Stimulated activated CD8-positive, alpha-beta memory T cell treated with anti-CD3 and anti-CD28 coated beads, Interleukin-4, amount 100 ng/mL, for 24 hours (primary cell): ENCODE results near the gene DRAXIN.

Experiments
- DNase-seq: peaks from one replicate; pipeline ENCODE4 v3.0.0-alpha.2; 2020; ENCODE audit warnings: low read depth

DRAXIN gene

DNA sequence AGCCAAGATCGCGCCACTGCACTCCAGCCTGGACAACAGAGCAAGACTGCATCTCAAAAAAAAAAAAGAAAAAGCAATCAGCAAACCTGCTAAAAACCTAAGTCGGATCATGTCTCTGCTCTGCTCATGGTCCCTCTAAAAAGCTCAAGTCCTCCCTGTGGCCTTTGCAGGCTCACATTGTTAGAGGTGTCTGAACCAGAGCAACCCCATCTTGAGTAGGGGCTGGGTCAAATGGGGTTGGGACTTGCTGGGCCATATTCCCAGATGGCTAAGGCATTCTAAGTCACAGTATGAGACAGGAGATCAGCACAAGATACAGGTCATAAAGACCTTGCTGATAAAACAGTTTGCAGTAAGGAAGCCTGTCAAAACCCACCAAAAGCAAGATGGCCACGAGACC, 3.0 kb upstream of the DRAXIN start:
- no peak for DNase-seq

GRCh38 chr1:11690397-11691301, 861 bp upstream of the DRAXIN start:
- no peak for DNase-seq

GRCh38 chr1:11691928-11692711, 610 bp downstream of the DRAXIN start:
- no peak for DNase-seq

DNA sequence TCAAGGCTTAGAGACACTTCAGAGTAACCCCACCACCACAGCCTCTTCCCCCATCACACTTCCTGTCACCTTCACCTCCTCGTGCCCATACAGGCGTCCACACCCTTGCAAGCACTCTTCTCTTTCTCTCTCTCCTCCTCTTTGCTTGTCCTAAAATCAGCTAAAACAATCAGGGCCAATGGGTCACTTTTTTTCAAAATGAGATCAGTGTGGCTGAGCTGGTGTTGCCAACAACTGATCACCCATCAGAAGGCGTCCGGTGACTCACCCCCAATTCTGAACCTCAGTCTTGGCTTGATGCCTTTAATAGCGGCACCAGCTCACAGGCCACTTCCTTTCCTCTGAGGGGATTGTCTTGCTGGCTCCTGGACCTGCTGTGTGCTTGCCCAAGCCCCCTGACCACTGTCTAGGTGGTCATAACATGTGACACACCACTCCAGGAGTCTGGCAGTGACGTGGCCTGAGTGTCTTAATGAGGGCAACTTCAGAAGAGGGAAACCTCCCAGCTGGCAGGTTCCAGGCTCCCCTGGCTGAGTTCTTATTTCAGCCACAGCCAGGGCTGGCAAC, 1.6 kb downstream of the DRAXIN start:
- no peak for DNase-seq

- no peak for DNase-seq
Observed at GRCh38 chr1:11693917-11694316, 2.4 kb downstream of the DRAXIN start.

GRCh38 chr1:11695861-11696260, 4.4 kb downstream of the DRAXIN start:
- no peak for DNase-seq

- DNase-seq: no peak
Observed at GRCh38 chr1:11697188-11697892, 5.8 kb downstream of the DRAXIN start.

DNA sequence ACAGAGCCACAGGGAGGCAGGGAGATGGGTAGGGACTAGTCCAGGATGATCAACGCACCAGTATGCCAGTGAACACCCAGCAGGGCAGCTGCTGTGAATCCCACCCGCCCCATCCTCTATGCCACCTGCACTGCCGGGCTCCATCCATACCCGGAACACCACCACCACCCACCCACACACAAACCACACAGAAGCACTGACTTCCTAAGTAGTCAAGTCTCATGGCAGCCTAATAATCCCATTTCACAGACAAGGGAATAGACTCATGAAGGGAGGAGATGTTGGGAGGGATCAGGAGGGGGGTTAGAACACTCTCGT, 6.3 kb downstream of the DRAXIN start:
- DNase-seq: no peak

GRCh38 chr1:11700601-11701467, 9.3 kb downstream of the DRAXIN start:
- DNase-seq: no peak

DNA sequence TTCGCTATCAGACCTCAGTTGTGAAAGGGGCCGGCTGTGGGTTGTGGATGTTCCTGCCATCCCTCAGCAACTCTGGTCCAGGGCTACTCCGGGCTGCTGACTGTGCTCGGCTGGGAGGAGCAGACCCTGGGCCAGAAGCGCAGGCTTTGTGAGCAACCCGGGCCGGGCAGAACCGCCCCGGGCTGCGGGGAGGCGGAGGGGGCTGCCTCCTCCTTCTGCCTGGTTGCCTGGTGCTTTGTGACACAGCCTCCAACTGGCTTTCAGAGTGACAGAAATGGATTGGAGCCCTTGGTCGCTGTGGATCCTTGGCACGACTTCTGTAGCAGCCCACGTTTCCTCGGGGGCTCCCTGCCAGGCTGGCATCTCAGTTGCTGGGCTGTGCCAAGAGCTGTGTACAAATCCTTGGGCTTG, 10.0 kb downstream of the DRAXIN start:
- DNase-seq: no peak

- DNase-seq: no peak
Observed at GRCh38 chr1:11701981-11702803, 10.7 kb downstream of the DRAXIN start.

- DNase-seq: no peak
Observed at GRCh38 chr1:11703357-11704193, 12.1 kb downstream of the DRAXIN start.

GRCh38 chr1:11704194-11704529, 12.7 kb downstream of the DRAXIN start:
- no peak for DNase-seq

DNA sequence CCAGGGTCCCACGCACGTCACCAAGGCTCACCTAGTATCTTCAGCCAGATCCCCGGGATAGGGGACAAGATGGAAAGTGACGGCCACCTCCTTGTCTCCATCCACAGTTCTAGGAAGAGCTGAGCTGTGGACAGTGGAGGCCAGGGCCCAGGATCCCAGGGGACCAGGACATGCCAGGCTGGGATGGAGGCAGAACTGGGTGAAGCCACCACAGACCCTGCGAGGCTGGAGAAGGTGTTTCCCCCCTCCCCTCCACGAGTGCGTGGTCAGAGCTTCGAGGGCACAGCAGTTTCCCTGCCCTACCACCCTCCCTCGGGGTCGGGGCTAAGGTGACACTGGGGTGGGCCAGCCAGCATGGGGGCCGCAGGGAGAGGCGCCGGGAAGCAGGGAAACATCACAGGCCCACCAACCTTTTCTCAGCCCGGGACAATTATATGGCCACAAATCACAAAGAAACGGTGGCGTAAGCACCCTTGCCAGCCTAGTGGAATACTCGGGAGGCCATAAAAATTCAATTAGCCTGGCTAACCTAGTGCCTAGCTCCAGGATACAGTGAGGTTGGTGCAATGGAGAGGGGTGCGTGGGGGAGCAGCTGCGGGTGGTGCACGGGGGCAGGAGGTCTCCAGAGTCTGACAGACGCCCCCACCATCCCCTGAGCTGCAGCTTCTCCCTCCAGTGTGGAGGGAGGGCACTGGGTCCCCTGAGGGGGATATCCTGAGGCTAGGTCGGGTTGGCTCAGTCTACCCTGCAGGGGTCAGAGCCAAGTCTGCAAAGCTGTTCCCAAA, 13.4 kb downstream of the DRAXIN start:
- DNase-seq: no peak

DNA sequence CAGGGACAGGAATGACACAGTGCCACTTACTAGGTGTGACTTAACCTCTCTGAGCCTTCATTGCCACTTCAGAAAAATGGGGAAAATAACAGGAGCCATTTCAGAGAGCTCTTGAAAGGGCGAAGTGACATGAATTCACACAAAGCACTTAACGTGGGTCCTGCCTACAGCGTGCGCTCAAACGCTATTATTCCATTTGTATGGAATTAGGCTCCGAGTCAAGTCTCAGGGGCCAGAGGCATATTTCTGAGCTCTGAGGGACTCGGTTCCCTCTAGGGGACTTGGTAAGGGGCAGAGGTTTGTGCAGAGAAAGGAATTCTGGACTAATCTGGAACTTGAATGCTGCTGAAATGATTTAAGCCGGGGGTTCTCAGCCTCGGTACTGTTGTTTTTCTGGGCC, 14.1 kb downstream of the DRAXIN start:
- no peak for DNase-seq

- no peak for DNase-seq
Observed at GRCh38 chr1:11706292-11706691, 14.8 kb downstream of the DRAXIN start.

- DNase-seq: no peak
Observed at GRCh38 chr1:11707621-11708276, 16.2 kb downstream of the DRAXIN start.
